ENCODE results near the gene CAPN14.

CAPN14 gene

GRCh38 chr2:31223026-31223425, 5.7 kb upstream of the CAPN14 start:
- no peak for DNase-seq

- no peak for DNase-seq
Measured at GRCh38 chr2:31222071-31222470, 4.8 kb upstream of the CAPN14 start.

DNA sequence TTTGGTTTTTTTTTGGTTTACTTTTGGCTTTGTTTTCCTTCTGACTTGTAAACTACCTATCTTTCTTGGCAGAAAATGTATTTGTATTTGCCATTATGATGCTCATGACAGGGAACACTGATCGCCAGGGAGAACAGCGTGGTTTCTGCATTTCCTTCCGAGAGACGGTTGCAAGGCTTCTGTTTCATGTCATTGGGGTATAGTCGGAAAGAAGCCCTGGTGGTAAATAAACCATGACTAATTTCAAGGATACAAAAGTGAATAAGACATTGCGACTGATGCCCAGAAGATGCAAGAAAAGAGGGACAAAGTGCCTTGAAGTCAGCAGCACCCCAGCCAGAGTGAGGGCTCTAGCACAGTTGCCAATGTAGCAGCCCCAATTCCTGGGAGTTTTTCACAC, 4.2 kb upstream of the CAPN14 start:
- no peak for DNase-seq

DNA sequence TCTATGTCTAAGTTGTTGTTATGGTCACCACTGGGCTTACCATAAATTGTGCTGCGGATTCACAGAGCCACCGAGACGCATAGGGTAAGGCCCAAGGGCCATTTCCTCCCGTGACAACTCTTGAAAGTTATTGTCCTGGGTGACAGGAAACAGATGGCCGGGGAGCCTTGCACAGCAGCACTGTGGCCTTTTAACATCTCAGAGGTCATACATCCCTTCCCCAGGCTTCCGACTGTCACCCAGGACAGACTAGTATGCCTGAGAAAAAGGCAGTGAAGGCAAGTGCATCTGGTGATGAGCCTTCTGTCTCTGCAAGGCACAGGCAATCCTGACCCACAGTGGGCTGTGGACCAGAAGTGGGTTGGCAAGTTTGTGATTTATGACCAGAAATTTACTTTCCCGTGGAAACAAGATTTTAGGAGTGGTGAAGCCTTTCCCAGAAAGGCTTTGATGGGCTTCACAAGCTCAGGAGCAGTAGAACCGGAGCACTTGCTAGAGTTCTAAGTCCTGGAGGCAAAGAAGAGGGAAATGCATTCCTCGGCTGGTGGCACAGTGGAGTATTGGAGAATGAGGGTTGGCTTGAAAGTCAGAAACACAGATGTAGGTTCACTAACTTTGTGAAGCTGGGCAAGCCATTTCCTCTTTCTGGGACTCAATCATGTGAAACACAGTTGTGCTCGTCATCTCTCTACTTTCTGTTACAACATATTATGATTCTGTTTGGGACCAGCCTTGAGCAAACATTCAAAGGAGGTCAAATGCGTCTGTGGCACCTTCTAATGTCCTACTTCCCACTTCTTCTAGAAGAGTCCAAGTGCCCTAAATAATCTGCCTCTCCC, 2.0 kb upstream of the CAPN14 start:
- DNase-seq, result no peak

DNA sequence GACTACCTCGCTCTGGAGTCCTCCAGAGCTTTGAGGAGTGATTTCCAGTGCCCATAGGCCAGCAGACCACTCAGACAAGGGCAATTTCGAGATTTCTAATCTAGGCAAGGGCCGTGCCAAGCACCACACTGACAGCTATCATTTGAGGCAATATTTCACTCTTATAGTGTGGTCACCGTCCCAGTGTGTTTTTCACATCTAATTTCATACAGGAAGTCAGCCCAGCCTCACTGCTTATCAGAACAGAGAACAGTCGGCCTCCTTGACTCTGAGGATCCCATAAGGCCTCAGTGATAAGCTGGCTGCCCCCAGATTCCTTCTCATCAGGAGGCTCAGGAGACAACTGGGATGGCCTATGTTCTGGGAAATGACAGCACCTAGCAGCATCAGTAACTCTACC, 581 bp downstream of the CAPN14 start:
- DNase-seq, result no peak

- no peak for DNase-seq
Measured at GRCh38 chr2:31214444-31214915, 2.8 kb downstream of the CAPN14 start.

GRCh38 chr2:31213601-31214443, 3.5 kb downstream of the CAPN14 start:
- DNase-seq, result no peak

DNA sequence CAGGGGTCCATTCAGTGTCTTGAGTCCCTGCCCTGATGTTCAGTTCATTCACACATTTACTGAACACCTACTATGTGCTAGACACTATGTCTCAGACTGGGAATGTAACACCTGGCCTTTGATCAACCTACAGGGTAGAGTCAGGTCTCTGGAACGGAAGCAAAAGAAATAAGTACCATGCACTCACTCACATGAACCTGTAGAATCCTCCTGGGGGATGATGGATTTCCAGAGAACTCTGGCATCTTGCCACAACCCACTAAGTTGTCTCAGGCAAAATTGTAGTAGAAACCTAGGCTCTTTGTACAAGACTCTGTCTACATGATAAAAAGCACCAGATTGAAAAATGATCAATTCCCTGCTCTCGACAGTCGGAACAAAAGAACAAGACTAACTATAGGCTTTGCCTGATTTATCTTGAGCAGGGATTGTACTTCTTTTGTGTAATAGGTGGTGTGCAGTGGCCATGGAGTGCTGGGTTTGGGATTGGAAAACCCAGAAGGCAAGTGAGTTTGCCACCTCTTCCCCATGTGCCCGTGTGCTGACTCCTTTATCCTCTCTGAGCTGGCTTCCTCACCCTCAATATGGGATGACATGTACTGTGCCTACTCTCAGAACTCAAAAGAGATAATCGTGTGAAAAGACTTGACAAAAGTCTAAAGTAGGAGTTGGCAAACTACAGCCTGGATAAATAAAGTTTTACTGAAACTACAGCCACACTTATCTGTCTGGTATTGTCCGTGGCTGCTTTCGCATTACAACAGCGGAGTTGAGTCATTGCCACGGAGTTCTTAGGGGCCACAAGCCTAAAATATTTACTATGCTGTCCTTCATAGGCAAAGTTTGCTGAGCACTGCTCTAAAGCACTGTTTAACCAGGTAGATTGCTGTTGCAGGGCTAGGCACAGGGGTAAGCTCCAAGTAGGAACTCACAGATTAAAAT, 4.4 kb downstream of the CAPN14 start:
- DNase-seq, result no peak

DNA sequence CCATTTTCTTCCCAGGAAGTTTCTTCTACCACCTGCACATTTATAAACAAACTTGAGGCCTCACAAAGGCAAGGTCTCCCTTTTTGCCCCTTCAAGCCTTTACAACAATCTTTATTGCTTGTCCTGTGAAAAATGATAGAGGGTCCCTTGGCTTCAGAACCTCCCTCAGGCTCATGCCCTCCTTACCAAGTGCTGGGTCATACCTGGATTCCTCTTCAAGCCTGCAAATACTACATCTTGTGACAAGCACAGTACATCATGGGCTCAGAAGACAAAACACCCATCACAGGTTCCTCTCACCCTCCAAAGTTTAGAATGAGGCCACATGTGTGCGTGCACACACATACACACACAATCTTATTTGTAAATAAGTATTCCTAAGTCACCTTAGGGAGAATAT, 9.1 kb downstream of the CAPN14 start:
- no peak for DNase-seq

GRCh38 chr2:31207790-31208189, 9.5 kb downstream of the CAPN14 start:
- no peak for DNase-seq

DNA sequence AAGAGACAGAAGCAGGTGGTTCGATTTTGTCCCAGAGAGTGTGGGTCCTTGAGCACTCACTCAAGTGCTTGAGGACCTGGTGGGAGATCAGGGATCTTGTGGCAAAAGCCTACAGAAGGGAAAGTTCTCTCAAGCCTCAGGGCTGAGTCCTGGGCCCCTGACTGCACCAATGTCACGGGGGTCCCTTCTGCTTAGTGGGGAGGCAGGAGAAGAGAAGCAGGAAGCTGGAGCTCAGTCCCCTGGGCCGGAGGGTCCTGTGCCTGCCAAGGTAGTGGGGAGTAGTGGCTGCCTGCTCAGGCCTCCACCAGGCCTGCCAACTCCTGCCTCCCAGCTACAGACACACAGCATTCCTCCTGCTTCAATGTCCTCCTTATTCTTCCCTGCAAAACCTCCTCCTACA, 11.7 kb downstream of the CAPN14 start:
- DNase-seq, result no peak

DNA sequence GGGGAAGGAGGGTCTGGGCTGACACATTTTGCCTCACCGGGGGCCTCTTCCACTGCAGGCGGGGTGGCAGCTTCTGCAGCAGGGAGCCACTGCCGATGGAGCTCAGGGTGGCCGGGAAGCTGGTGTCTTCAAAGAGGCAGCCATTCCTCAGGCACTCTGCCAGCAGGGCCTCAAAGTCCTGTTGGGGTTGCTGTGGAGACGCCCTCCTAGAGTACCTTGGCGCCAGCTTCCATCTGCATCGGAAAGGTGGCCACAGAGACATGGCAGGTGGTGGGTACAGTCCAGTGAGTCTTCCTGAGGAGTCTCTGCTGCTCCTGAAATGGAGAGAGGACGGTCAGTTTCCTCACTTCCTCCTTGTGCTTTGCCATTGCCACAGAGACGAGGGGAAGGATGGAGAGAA, 12.1 kb downstream of the CAPN14 start:
- DNase-seq, result no peak

- DNase-seq, result no peak
Measured at GRCh38 chr2:31204783-31205182, 12.5 kb downstream of the CAPN14 start.

DNA sequence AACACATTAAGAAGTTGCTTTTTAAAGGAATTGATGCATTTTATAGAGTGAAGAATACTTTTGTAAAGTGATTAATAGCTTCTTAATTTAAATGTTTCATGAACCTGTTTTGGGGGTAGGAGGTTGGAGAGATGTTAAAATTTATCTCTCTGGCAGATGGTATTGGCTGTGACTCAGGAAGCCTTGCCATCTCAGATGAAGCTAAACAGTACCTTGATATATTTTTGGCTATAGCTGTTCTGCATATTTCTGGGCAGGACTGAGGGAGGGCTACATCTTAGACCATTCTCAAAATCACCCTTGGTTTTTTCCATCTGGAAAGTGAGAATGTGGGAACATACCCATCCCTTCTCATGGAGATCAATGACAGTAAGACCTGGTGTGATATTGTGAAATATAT, 13.4 kb downstream of the CAPN14 start:
- DNase-seq, result no peak

DNA sequence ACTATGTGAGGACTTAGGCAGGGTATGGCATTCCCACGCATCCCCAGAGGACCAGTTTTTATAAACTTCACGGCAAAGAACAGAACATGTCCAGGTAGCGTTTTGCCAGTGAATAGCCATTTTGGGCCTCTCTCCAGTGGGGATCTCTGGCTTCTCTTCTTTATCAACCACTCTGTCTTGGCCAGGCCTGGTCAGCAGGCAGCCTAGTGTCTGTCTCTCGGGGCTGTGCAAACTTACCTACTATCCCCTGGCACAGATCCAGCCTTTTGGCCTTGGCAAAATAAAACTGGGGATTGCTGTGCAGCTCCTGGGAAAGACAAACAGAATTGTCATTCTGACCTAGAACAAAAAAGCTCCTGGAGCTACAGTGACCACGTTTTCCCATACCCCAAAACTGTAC, 14.5 kb downstream of the CAPN14 start:
- DNase-seq, result no peak

- no peak for DNase-seq
Measured at GRCh38 chr2:31202041-31202440, 15.3 kb downstream of the CAPN14 start.

DNA sequence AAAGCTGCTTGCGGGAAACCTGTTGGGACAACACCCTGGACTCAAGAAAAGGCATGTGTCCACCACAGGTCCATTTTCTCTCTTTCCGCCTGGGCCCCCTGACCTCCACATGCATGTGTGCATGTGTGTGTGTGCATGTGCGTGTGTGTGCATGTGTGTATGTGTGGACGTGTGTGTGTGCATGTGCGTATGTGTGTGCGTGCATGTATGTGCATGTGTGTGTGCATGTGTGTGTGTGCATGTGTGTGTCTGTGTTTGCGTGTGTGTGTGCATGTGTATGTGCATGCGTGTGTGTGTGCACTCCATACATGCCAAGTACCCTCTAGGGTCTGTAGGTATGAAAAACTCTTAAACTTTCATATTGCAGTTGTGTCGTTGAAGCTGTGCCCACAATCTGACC, 16.3 kb downstream of the CAPN14 start:
- DNase-seq, result no peak

GRCh38 chr2:31199206-31199605, 18.1 kb downstream of the CAPN14 start:
- no peak for DNase-seq

DNA sequence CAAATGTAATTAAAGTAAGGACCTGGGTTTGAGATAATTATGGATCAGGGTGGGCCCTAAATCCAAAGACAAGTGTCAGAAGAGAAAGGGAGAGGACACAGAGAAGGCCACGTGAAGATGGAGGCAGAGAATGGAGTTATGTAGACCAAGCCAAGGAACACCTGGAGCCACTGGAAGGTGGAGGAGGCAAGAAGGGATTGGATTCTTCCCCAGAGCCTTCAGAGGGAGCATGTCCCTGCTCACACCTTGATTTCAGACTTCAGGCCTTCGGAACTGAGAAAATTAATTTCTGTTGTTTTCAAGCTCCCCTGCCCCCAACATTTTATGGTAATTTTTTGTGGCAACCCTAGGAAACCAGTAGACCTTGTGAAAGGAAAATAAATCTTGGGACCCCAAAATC, 19.6 kb downstream of the CAPN14 start:
- no peak for DNase-seq

- no peak for DNase-seq
Measured at GRCh38 chr2:31197166-31197565, 20.1 kb downstream of the CAPN14 start.

GRCh38 chr2:31196622-31197021, 20.7 kb downstream of the CAPN14 start:
- DNase-seq, result no peak

DNA sequence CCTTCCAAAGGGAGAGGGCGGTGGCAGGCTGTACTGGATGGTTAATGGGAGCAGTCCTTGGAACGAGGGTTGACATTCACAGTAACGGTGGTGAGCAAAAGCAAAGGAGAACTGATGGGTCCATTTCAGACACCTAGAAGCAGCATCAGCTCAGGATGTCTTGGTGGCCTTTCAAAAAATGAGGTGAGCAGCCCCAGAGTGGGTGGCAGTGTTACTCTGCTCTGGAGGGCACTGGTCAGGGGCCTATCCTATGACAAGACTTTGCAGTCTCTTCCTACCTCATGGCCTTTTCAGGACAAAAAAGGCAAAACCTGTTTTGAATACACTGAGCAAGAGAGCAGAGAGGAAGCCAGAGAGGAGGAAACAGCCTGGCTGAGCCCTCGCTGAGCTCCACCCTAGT, 23.5 kb downstream of the CAPN14 start:
- no peak for DNase-seq

DNA sequence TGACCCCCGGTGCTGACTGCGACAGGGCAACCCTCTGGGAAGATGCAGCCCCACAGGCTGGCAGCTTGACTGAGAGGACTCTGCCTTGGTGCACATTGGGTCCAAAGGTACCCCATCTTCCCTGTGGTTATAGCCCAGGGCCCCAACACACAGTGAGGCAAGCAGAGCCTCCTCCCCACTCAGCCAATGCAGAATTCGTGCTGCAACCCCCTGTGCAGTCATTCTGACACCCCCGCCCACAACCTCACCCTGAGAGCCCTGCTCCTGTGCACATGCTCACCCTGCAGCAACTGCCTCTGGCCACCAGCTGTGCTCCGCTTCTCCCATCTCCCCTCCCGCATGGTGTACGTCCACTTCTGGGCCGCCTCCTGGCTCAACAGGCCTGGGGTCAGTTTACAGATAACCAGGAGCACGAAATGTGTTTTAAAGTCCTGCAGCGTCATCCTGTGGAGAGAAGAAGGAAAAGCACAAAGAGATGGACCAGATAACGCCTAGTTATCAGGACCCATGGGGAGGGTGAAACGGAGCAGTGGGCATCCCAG, 24.4 kb downstream of the CAPN14 start:
- DNase-seq, result no peak

Data from stimulated activated CD4-positive, alpha-beta T cell treated with anti-CD3 and anti-CD28 coated beads, Interleukin-2, amount 100 ng/mL, for 48 hours (primary cell).